ENCODE data around the gene OPHN1.

Gene OPHN1

GRCh38 chrX:68417651-68418050 is 15.6 kb downstream of the OPHN1 start:
- DNase-seq (ENCODE audit: low read depth), result no peak
- H3K4me3 ChIP-seq (ENCODE audit: control insufficient read depth, low read depth, low read length), result no peak overlapping the region
- no peak for TF ChIP-seq CTCF (IDR thresholded peaks at IDR 0.05; ENCODE audit: control insufficient read depth, insufficient read depth, low read depth, low read length, missing control alignments)

- no peak for TF ChIP-seq CTCF (IDR thresholded peaks at IDR 0.05; ENCODE audit: control insufficient read depth, insufficient read depth, low read depth, low read length, missing control alignments)
- no peak for DNase-seq (ENCODE audit: low read depth)
- H3K4me3 ChIP-seq (ENCODE audit: control insufficient read depth, low read depth, low read length), result no peak overlapping the region
Measured at GRCh38 chrX:68416592-68416991, 16.7 kb downstream of the OPHN1 start.

- TF ChIP-seq CTCF (IDR thresholded peaks at IDR 0.05; ENCODE audit: control insufficient read depth, insufficient read depth, low read depth, low read length, missing control alignments), result no peak
- no peak overlapping the region for H3K4me3 ChIP-seq (ENCODE audit: control insufficient read depth, low read depth, low read length)
- DNase-seq (ENCODE audit: low read depth), result no peak
Measured at GRCh38 chrX:68415316-68415715, 18.0 kb downstream of the OPHN1 start.

- TF ChIP-seq CTCF (IDR thresholded peaks at IDR 0.05; ENCODE audit: control insufficient read depth, insufficient read depth, low read depth, low read length, missing control alignments), result no peak
- H3K4me3 ChIP-seq (ENCODE audit: control insufficient read depth, low read depth, low read length), result no peak overlapping the region
- no peak for DNase-seq (ENCODE audit: low read depth)
Measured at GRCh38 chrX:68413254-68413653, 20.0 kb downstream of the OPHN1 start.

GRCh38 chrX:68411729-68412128 is 21.6 kb downstream of the OPHN1 start:
- H3K4me3 ChIP-seq (ENCODE audit: control insufficient read depth, low read depth, low read length), result no peak overlapping the region
- DNase-seq (ENCODE audit: low read depth), result no peak
- TF ChIP-seq CTCF (IDR thresholded peaks at IDR 0.05; ENCODE audit: control insufficient read depth, insufficient read depth, low read depth, low read length, missing control alignments), result no peak

GRCh38 chrX:68409194-68409593 is 24.1 kb downstream of the OPHN1 start:
- no peak for TF ChIP-seq CTCF (IDR thresholded peaks at IDR 0.05; ENCODE audit: control insufficient read depth, insufficient read depth, low read depth, low read length, missing control alignments)

GRCh38 chrX:68403522-68403921 is 29.8 kb downstream of the OPHN1 start:
- TF ChIP-seq CTCF (IDR thresholded peaks at IDR 0.05; ENCODE audit: control insufficient read depth, insufficient read depth, low read depth, low read length, missing control alignments), result no peak
- DNase-seq (ENCODE audit: low read depth), result no peak
- H3K4me3 ChIP-seq (ENCODE audit: control insufficient read depth, low read depth, low read length), result no peak overlapping the region

More at GRCh38 chrX:68409194-68409593, 24.1 kb downstream of the OPHN1 start:
- H3K4me3 ChIP-seq (ENCODE audit: control insufficient read depth, low read depth, low read length), result no peak overlapping the region
- DNase-seq (ENCODE audit: low read depth), result no peak

All from AG09309 (cell line).